ENCODE results near the gene YTHDF2.

DNA sequence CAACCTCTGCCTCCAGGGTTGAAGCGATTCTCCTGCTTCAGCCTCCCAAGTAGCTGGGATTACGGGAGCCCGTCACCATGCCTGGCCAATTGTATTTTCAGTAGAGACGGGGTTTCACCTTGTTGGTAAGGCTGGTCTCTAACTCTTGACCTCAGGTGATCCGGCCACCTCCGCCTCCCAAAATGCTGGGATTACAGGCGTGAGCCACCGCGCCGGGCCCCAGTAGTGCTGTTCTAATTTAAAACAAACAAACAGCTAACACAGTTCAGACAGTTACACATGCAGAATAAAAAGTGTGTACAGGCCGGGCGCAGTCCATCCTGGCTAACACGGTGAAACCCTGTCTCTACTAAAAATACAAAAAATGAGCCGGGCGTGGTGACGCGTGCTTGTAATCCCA is 39.6 kb downstream of the YTHDF2 start:
- TF ChIP-seq YY1 (IDR thresholded peaks at IDR 0.05; ENCODE audit: insufficient read depth, insufficient read length), result no peak
- TF ChIP-seq ZNF274 (IDR thresholded peaks at IDR 0.05; ENCODE audit: low read depth, low read length), result no peak
